HCT116 (cell line): Measurements from ENCODE around the gene FCN1. TPM values are rescaled to one million over a fixed set of nuclear protein-coding genes. Genes with fewer than 3 reads are reported as not detected.

Experiments
- ATAC-seq: fragments of 200-7000 bp; cut with Tn5 transposase; 2 replicates; pipeline ENCODE4 v1.9.1; 2020; ENCODE audit warnings: mild to moderate bottlenecking, moderate library complexity
- BruUV-seq: library from RNA; stranded (reverse); fragments of 400-500 nt; replicated peaks from 2 replicates; lab custom pipeline; 2021; lab: Mats Ljungman, UMichigan
- CTCF ChIA-PET: fragments of 300-600 bp; sonication (Branson Sonifier 250); formaldehyde crosslinking; loops from one replicate; lab custom pipeline; 2021; ENCODE audit warnings: antibody characterized with exemption; lab: Charles Lee
- POLR2A ChIA-PET: fragments of 300-600, 350-600 bp; sonication (Branson Sonifier 250); formaldehyde crosslinking; loops from one replicate; lab custom pipeline; 2021; ENCODE audit warnings: antibody characterized with exemption; lab: Charles Lee
- RAD21 ChIA-PET, 2 experiments: fragments of 300-600 bp; sonication (Branson Sonifier 250); formaldehyde crosslinking; loops; one replicate each; lab custom pipeline; 2023; ENCODE audit warnings: low total read pairs in 2 of 2; ENCODE audit not compliant: uncharacterized antibody in 2 of 2, unreplicated experiment in 2 of 2, low non-redundant PET in 1 of 2; lab: Charles Lee
- DNase-seq: peaks from one replicate; pipeline ENCODE4 v3.0.0-alpha.2; 2010; ENCODE audit warnings: low read depth, low spot score
- H2AFZ ChIP-seq: fragments of 200-600 bp; shearing (Covaris generic), sonication (generic); 2 replicates; pipeline ENCODE4 v1.6.1; 2017; ENCODE audit warnings: low read depth, mixed run types, mixed read lengths, antibody characterized with exemption, low read length; ENCODE audit not compliant: poor library complexity, severe bottlenecking
- H3K27ac ChIP-seq: 2 replicates; pipeline ENCODE4 v1.5.1; 2012; ENCODE audit warnings: low read depth, low read length
- H3K27me3 ChIP-seq: fragments of 200-600 bp; sonication (generic); 2 replicates; pipeline ENCODE4 v1.6.1; 2016; ENCODE audit warnings: mixed run types, low read length, mixed read lengths; ENCODE audit not compliant: insufficient read depth
- H3K36me3 ChIP-seq, 2 experiments: fragments of 200-500 bp in 1 of 2; fragments of 200-600 bp in 1 of 2; sonication (Bioruptor generic) in 1 of 2; sonication (generic) in 1 of 2; 2 replicates each; pipeline versions ENCODE4 v1.5.1 to v1.6.1; 2014 to 2016; ENCODE audit warnings: low read length in 2 of 2, inconsistent platforms in 1 of 2, mixed read lengths in 1 of 2, mixed run types in 1 of 2; ENCODE audit not compliant: insufficient read depth in 2 of 2, control insufficient read depth in 1 of 2
- H3K4me1 ChIP-seq, 2 experiments: fragments of 200-600 bp in 1 of 2; sonication (generic) in 1 of 2; 2 replicates each; pipeline versions ENCODE4 v1.5.1 to v1.6.1; 2012 to 2017; ENCODE audit warnings: low read length in 2 of 2, inconsistent platforms in 1 of 2, mild to moderate bottlenecking in 1 of 2, mixed read lengths in 1 of 2, mixed run types in 1 of 2, moderate library complexity in 1 of 2; ENCODE audit not compliant: insufficient read depth in 2 of 2, control insufficient read depth in 1 of 2
- H3K4me2 ChIP-seq: fragments of 200-600 bp; sonication (generic); 2 replicates; pipeline ENCODE4 v1.6.1; 2017; ENCODE audit warnings: mixed run types, low read length, mixed read lengths
- H3K4me3 ChIP-seq, 2 experiments: fragments of 200-600 bp in 1 of 2; sonication (generic) in 1 of 2; replicated peaks in 1 of 2; 2 replicates each; pipeline ENCODE4 v1.5.1; 2011 to 2016; ENCODE audit warnings: low read length in 2 of 2, control low read depth in 1 of 2, low read depth in 1 of 2, mild to moderate bottlenecking in 1 of 2, mixed read lengths in 1 of 2, mixed run types in 1 of 2
- H3K79me2 ChIP-seq: fragments of 200-600 bp; sonication (generic); 2 replicates; pipeline ENCODE4 v1.6.1; 2017; ENCODE audit warnings: mild to moderate bottlenecking, mixed run types, low read length, moderate library complexity, mixed read lengths; ENCODE audit not compliant: insufficient read depth
- H3K9ac ChIP-seq: fragments of 200-600 bp; sonication (generic); 2 replicates; pipeline ENCODE4 v1.6.1; 2016; ENCODE audit warnings: low read length, mixed read lengths
- H3K9me2 ChIP-seq: fragments of 200-600 bp; sonication (generic), shearing (Covaris generic); 2 replicates; pipeline ENCODE4 v1.6.1; 2017; ENCODE audit warnings: mixed run types, mild to moderate bottlenecking, moderate library complexity; ENCODE audit not compliant: insufficient read depth
- H3K9me3 ChIP-seq, 2 experiments: fragments of 200-500 bp in 1 of 2; fragments of 200-600 bp in 1 of 2; sonication (Bioruptor generic) in 1 of 2; sonication (generic) in 1 of 2; 2 replicates each; pipeline ENCODE4 v1.6.1; 2014 to 2017; ENCODE audit warnings: low read length in 2 of 2, mixed read lengths in 2 of 2, inconsistent platforms in 1 of 2, low read depth in 1 of 2, mild to moderate bottlenecking in 1 of 2, mixed run types in 1 of 2, moderate library complexity in 1 of 2; ENCODE audit not compliant: control insufficient read depth in 1 of 2, insufficient read depth in 1 of 2
- H4K20me1 ChIP-seq: fragments of 200-600 bp; sonication (generic), shearing (Covaris generic); 2 replicates; pipeline ENCODE4 v1.6.1; 2017; ENCODE audit warnings: mixed run types, mild to moderate bottlenecking, moderate library complexity; ENCODE audit not compliant: insufficient read depth
- ATF3 ChIP-seq: IDR thresholded peaks from 2 replicates; pipeline ENCODE4 v1.6.1; 2012
- EGR1 ChIP-seq: IDR thresholded peaks from 2 replicates; pipeline ENCODE4 v1.6.1; 2012; ENCODE audit warnings: low read depth
- EZH2 ChIP-seq: fragments of 200-600 bp; sonication (generic); IDR thresholded peaks from 2 replicates; pipeline ENCODE4 v1.6.1; 2017; ENCODE audit warnings: antibody characterized with exemption, mixed run types
- EZH2phosphoT487 ChIP-seq: fragments of 200-600 bp; IDR thresholded peaks from 2 replicates; pipeline ENCODE4 v1.6.1; 2018; ENCODE audit warnings: antibody characterized with exemption, borderline replicate concordance
- JUND ChIP-seq: IDR thresholded peaks from 2 replicates; pipeline ENCODE4 v1.6.1; 2012
- MAX ChIP-seq: IDR thresholded peaks from 2 replicates; pipeline ENCODE4 v1.6.1; 2012
- POLR2A ChIP-seq: IDR thresholded peaks from 2 replicates; pipeline ENCODE4 v1.7.0; 2011; ENCODE audit warnings: borderline replicate concordance; ENCODE audit not compliant: insufficient read depth, insufficient read length; ENCODE audit errors: extremely low read depth
- POLR2AphosphoS5 ChIP-seq: IDR thresholded peaks from 2 replicates; pipeline ENCODE4 v1.6.1; 2011; ENCODE audit warnings: mild to moderate bottlenecking, low read depth, low read length, moderate library complexity
- SIN3A ChIP-seq: IDR thresholded peaks from 2 replicates; pipeline ENCODE4 v1.6.1; 2012; ENCODE audit warnings: low read depth
- SP1 ChIP-seq: IDR thresholded peaks from 2 replicates; pipeline ENCODE4 v1.6.1; 2012; ENCODE audit warnings: low read depth
- TCF7L2 ChIP-seq: IDR thresholded peaks from 2 replicates; pipeline ENCODE4 v1.7.0; 2011; ENCODE audit warnings: borderline replicate concordance, inconsistent platforms; ENCODE audit not compliant: insufficient read depth, insufficient read length; ENCODE audit errors: extremely low read depth
- YY1 ChIP-seq: IDR thresholded peaks from 2 replicates; pipeline ENCODE4 v1.6.1; 2011; ENCODE audit warnings: low read length, low read depth, moderate library complexity, mild to moderate bottlenecking; ENCODE audit not compliant: insufficient replicate concordance; ENCODE audit errors: extremely low read depth
- ZBTB33 ChIP-seq: IDR thresholded peaks from 2 replicates; pipeline ENCODE4 v1.6.1; 2011; ENCODE audit warnings: mild to moderate bottlenecking, low read length, moderate library complexity; ENCODE audit not compliant: insufficient replicate concordance; ENCODE audit errors: extremely low read depth
- ZNF274 ChIP-seq: fragments of 200-500 bp; sonication (Bioruptor generic); IDR thresholded peaks from 2 replicates; pipeline ENCODE4 v1.6.1; 2014; ENCODE audit warnings: mild to moderate bottlenecking, low read depth, low read length, inconsistent platforms
- intact Hi-C: fragments of 100-400 bp; cut with micrococcal nuclease; formaldehyde crosslinking; loops from 2 replicates; pipeline ENCODE4 v1.10.0; 2022
- total RNA-seq: library from RNA; stranded (reverse); gene quantifications from one replicate; pipeline ENCODE4 v1.2.1, GENCODE V29; 2021; ENCODE audit not compliant: unreplicated experiment

Gene FCN1
- total RNA-seq, 1 experiment from 2014 or later, result not detected

GRCh38 chr9:134867917-134868750 is 49.6 kb downstream of the FCN1 start:
- POLR2A ChIA-PET, result no interaction called here
- H3K36me3 ChIP-seq, result no peaks in the 10 kb centered on the region
- no peak overlapping the region for H2AFZ ChIP-seq
- RAD21 ChIA-PET, result no interaction called here
- H3K9me3 ChIP-seq, result no peaks in the 10 kb centered on the region
- TF ChIP-seq POLR2AphosphoS5 (no peak), YY1 (no peak), MAX (no peak), SIN3A (no peak), ATF3 (no peak), EZH2phosphoT487 (no peak), TCF7L2 (no peak), SP1 (no peak), POLR2A (no peak), EZH2 (no peak), EGR1 (no peak), ZNF274 (no peak), JUND (no peak), ZBTB33 (no peak)
- no peak overlapping the region for H3K4me2 ChIP-seq
- H4K20me1 ChIP-seq, result no peaks in the 10 kb centered on the region
- CTCF ChIA-PET, result no interaction called here
- H3K79me2 ChIP-seq, result no peaks in the 10 kb centered on the region
- no peak for ATAC-seq
- BruUV-seq, result no TSS peak
- H3K9me2 ChIP-seq, result no peaks in the 10 kb centered on the region
- no peaks in the 10 kb centered on the region for H3K4me1 ChIP-seq
- no peak overlapping the region for H3K9ac ChIP-seq
- intact Hi-C loops, result no loop called here
- H3K27ac ChIP-seq, result no peak overlapping the region
- no peak for DNase-seq
- H3K4me3 ChIP-seq, result no peak overlapping the region
- H3K27me3 ChIP-seq, result no peaks in the 10 kb centered on the region
